NCI-H2107 treated with DMSO at 0.1 percent for 48 hours (cell line): ENCODE results near the gene SLC25A25.
"Not testable (repeated sequence)": the region's sequence is repeated elsewhere in the genome, so short reads cannot be mapped to it uniquely, and the experiment has no call there.

ENCODE experiments used
- DNase-seq: peaks from one replicate; lab custom pipeline; 2025; ENCODE audit not compliant: unreplicated experiment; lab: John Stamatoyannopoulos, UW

Gene SLC25A25

GRCh38 chr9:128123451-128124080, 55.5 kb downstream of the SLC25A25 start:
- DNase-seq, result no peak

GRCh38 chr9:128124451-128124850, 56.4 kb downstream of the SLC25A25 start:
- no peak for DNase-seq

- peak; percentile 9 for DNase-seq
These were observed 57.0 kb downstream of the SLC25A25 start for GRCh38 chr9:128124873-128125579.

GRCh38 chr9:128125580-128126354, 57.7 kb downstream of the SLC25A25 start:
- no peak for DNase-seq

- DNase-seq, result no peak
These were observed 59.5 kb downstream of the SLC25A25 start, which contains the start of gene PTGES2 for GRCh38 chr9:128127568-128127989. PTGES2 (minus strand) TSS chr9:128127729; CDS start chr9:128127717, 12 bp downstream.

GRCh38 chr9:128127990-128128835, 60.2 kb downstream of the SLC25A25 start:
- peak; percentile 59 for DNase-seq

GRCh38 chr9:128128836-128129590, 61.0 kb downstream of the SLC25A25 start:
- no peak for DNase-seq

GRCh38 chr9:128129976-128130590, 62.1 kb downstream of the SLC25A25 start:
- DNase-seq, result not testable (repeated sequence)

- DNase-seq, result not testable (repeated sequence)
These were observed 62.6 kb downstream of the SLC25A25 start for GRCh38 chr9:128130651-128131050.

GRCh38 chr9:128131346-128131745, 63.3 kb downstream of the SLC25A25 start:
- DNase-seq, result not testable (repeated sequence)

GRCh38 chr9:128132139-128132538, 64.1 kb downstream of the SLC25A25 start:
- not testable (repeated sequence) for DNase-seq

GRCh38 chr9:128135561-128135960, 67.5 kb downstream of the SLC25A25 start:
- not testable (repeated sequence) for DNase-seq

GRCh38 chr9:128136816-128137793, 69.1 kb downstream of the SLC25A25 start:
- DNase-seq, result no peak

- DNase-seq, result no peak
These were observed 70.0 kb downstream of the SLC25A25 start for GRCh38 chr9:128138001-128138400.

- DNase-seq, result no peak
These were observed 71.6 kb downstream of the SLC25A25 start for GRCh38 chr9:128139621-128140020.

GRCh38 chr9:128141604-128142003, 73.6 kb downstream of the SLC25A25 start:
- DNase-seq, result no peak

GRCh38 chr9:128142061-128142460, 74.0 kb downstream of the SLC25A25 start:
- no peak for DNase-seq

- DNase-seq, result no peak
These were observed 74.6 kb downstream of the SLC25A25 start for GRCh38 chr9:128142596-128142995.
